ENCODE measurements around the gene ZBTB40. TPM values are rescaled to one million over a fixed set of nuclear protein-coding genes. Genes with fewer than 3 reads are reported as not detected.
A peak's percentile ranks its signal among the peaks of the same experiment; 100 is the strongest.

ZBTB40 gene
- total and polyA plus RNA-seq, 9 of the 15 experiments (the other 6 are each of a cell fraction or from before 2014, with no cell fraction given) = 2.6 to 26.0 (median 18.8) TPM

DNA sequence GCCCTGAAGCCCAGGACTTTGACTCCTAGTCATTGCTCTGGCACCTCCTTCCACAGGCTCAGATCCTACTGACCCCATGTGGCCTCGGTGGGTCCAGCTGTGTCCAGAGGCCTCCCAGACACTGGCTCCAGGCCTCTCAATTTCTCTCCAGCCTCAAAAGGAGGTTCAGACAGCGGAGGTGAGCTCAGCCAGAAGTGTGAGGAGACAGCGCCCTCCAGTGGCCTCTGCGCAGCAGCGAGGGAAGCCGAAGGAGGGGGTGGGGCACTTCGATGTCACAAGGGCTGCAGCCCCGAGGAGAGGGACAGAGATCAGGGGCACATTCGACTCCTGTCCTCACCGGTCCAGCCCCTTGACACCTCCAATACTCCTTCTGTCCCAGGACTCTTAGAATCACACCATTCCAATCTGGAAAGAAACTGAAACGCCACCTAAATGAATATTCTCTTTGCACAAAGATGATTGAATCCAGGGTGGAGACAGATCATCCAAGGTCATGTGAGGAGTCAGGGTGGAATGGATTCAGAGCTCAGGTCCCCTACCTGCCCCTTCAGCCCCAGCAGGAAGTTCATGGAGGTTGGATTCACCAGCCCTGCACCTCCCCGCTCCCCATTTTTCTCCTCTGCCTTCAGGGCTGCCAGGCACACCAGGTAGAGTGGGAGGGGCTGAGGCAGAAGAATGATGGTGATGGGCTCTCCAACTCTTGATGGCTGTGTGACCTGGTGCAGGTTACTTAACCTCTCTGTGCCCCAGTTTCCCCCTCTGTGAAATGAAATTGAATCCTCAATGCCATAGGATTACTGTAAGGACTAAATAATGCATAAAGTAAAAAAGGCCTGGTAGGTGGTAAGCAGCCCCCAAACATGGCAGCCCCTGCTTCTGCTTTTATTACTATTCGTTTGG, 34.8 kb upstream of the ZBTB40 start (continued):
- TF ChIP-seq SMAD2 (IDR thresholded peaks at IDR 0.05; ENCODE audit: low read depth, low read length) (no peak), CCNT2 (IDR thresholded peaks at IDR 0.05; ENCODE audit: borderline replicate concordance, extremely low read depth, insufficient read length, low read depth, low read length) (no peak), MTA3 (IDR thresholded peaks at IDR 0.05; ENCODE audit: borderline replicate concordance) (no peak), KDM5B (IDR thresholded peaks at IDR 0.05; ENCODE audit: insufficient replicate concordance, low read depth, low read length) (no peak), ARHGAP35 (IDR thresholded peaks at IDR 0.05; ENCODE audit: partially characterized antibody) (no peak), TCF7 (IDR thresholded peaks at IDR 0.05; ENCODE audit: borderline replicate concordance) (no peak), NEUROD1 (IDR thresholded peaks at IDR 0.05; ENCODE audit: borderline replicate concordance, low read depth, low read length, partially characterized antibody) (no peak), MYC (IDR thresholded peaks at IDR 0.05; ENCODE audit: low read depth, low read length) (no peak), MYC (CRISPR knock-in tag; IDR thresholded peaks at IDR 0.05; ENCODE audit: borderline replicate concordance, low read depth) (no peak), HOXB6 (CRISPR knock-in tag; IDR thresholded peaks at IDR 0.05; ENCODE audit: borderline replicate concordance) (no peak), PML (IDR thresholded peaks at IDR 0.05; ENCODE audit: low read length) (no peak)
- TF ChIP-seq, protein P1, sequence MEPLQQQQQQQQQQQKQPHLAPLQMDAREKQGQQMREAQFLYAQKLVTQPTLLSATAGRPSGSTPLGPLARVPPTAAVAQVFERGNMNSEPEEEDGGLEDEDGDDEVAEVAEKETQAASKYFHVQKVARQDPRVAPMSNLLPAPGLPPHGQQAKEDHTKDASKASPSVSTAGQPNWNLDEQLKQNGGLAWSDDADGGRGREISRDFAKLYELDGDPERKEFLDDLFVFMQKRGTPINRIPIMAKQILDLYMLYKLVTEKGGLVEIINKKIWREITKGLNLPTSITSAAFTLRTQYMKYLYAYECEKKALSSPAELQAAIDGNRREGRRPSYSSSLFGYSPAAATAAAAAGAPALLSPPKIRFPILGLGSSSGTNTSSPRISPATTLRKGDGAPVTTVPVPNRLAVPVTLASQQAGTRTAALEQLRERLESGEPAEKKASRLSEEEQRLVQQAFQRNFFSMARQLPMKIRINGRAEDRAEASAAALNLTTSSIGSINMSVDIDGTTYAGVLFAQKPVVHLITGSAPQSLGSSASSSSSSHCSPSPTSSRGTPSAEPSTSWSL (CRISPR knock-in tag; IDR thresholded peaks at IDR 0.05; ENCODE audit: borderline replicate concordance) = 0 out of 2 replicates have a peak, but pooled peaks have one; percentile 10
- TF ChIP-seq, protein P2, sequence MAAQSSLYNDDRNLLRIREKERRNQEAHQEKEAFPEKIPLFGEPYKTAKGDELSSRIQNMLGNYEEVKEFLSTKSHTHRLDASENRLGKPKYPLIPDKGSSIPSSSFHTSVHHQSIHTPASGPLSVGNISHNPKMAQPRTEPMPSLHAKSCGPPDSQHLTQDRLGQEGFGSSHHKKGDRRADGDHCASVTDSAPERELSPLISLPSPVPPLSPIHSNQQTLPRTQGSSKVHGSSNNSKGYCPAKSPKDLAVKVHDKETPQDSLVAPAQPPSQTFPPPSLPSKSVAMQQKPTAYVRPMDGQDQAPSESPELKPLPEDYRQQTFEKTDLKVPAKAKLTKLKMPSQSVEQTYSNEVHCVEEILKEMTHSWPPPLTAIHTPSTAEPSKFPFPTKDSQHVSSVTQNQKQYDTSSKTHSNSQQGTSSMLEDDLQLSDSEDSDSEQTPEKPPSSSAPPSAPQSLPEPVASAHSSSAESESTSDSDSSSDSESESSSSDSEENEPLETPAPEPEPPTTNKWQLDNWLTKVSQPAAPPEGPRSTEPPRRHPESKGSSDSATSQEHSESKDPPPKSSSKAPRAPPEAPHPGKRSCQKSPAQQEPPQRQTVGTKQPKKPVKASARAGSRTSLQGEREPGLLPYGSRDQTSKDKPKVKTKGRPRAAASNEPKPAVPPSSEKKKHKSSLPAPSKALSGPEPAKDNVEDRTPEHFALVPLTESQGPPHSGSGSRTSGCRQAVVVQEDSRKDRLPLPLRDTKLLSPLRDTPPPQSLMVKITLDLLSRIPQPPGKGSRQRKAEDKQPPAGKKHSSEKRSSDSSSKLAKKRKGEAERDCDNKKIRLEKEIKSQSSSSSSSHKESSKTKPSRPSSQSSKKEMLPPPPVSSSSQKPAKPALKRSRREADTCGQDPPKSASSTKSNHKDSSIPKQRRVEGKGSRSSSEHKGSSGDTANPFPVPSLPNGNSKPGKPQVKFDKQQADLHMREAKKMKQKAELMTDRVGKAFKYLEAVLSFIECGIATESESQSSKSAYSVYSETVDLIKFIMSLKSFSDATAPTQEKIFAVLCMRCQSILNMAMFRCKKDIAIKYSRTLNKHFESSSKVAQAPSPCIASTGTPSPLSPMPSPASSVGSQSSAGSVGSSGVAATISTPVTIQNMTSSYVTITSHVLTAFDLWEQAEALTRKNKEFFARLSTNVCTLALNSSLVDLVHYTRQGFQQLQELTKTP (IDR thresholded peaks at IDR 0.05; ENCODE audit: low read depth in 1 of 2, partially characterized antibody in 2 of 2) = no peak
- TF ChIP-seq, protein P3, sequence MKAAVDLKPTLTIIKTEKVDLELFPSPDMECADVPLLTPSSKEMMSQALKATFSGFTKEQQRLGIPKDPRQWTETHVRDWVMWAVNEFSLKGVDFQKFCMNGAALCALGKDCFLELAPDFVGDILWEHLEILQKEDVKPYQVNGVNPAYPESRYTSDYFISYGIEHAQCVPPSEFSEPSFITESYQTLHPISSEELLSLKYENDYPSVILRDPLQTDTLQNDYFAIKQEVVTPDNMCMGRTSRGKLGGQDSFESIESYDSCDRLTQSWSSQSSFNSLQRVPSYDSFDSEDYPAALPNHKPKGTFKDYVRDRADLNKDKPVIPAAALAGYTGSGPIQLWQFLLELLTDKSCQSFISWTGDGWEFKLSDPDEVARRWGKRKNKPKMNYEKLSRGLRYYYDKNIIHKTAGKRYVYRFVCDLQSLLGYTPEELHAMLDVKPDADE (conservative IDR thresholded peaks at IDR 0.05; ENCODE audit: control insufficient read depth, low read depth, low read length) = no peak
- TF ChIP-seq, protein P4, sequence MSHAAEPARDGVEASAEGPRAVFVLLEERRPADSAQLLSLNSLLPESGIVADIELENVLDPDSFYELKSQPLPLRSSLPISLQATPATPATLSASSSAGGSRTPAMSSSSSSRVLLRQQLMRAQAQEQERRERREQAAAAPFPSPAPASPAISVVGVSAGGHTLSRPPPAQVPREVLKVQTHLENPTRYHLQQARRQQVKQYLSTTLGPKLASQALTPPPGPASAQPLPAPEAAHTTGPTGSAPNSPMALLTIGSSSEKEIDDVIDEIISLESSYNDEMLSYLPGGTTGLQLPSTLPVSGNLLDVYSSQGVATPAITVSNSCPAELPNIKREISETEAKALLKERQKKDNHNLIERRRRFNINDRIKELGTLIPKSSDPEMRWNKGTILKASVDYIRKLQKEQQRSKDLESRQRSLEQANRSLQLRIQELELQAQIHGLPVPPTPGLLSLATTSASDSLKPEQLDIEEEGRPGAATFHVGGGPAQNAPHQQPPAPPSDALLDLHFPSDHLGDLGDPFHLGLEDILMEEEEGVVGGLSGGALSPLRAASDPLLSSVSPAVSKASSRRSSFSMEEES (CRISPR knock-in tag; IDR thresholded peaks at IDR 0.05) = no peak

All from K562 (cell line).